PC-3 (cell line): Measurements from ENCODE around the gene MYL1. TPM values are rescaled to one million over a fixed set of nuclear protein-coding genes. Genes with fewer than 3 reads are reported as not detected.

ENCODE experiments used
- ATAC-seq: fragments of 200-7000 bp; cut with Tn5 transposase; 2 replicates; pipeline ENCODE4 v1.9.1; 2020; ENCODE audit warnings: mild to moderate bottlenecking, moderate library complexity
- BruUV-seq: library from RNA; stranded (reverse); fragments of 400-500 nt; replicated peaks from 2 replicates; lab custom pipeline; 2021; lab: Mats Ljungman, UMichigan
- CTCF ChIA-PET: fragments of 300-600 bp; sonication (Branson Sonifier 250); formaldehyde crosslinking; loops from one replicate; lab custom pipeline; 2022; ENCODE audit warnings: antibody characterized with exemption; lab: Charles Lee
- POLR2A ChIA-PET: fragments of 300-600 bp; sonication (Branson Sonifier 250); formaldehyde crosslinking; loops from one replicate; lab custom pipeline; 2022; ENCODE audit warnings: antibody characterized with exemption; ENCODE audit not compliant: unreplicated experiment; lab: Charles Lee
- DNase-seq: peaks from one replicate; pipeline ENCODE4 v3.0.0-alpha.2; 2015
- H2AFZ ChIP-seq: fragments of 300-600 bp; sonication (generic); 2 replicates; pipeline ENCODE4 v1.6.0; 2016; ENCODE audit warnings: antibody characterized with exemption, low read length
- H3F3A ChIP-seq: fragments of 300-600 bp; sonication (generic); one replicate; pipeline ENCODE4 v1.6.0; 2017; ENCODE audit warnings: antibody characterized with exemption, low read length, control low read depth, mild to moderate bottlenecking; ENCODE audit not compliant: unreplicated experiment
- H3K27ac ChIP-seq: fragments of 300-600 bp; sonication (generic); 2 replicates; pipeline ENCODE4 v1.5.1; 2016; ENCODE audit warnings: mild to moderate bottlenecking, low read length
- H3K27me3 ChIP-seq: fragments of 300-600 bp; sonication (generic); 2 replicates; pipeline ENCODE4 v1.6.1; 2016; ENCODE audit warnings: low read length, mixed read lengths
- H3K36me3 ChIP-seq: fragments of 300-600 bp; sonication (generic); 2 replicates; pipeline ENCODE4 v1.6.1; 2016; ENCODE audit warnings: low read depth, mixed run types, low read length, mixed read lengths
- H3K4me1 ChIP-seq: fragments of 300-600 bp; sonication (generic); 2 replicates; pipeline ENCODE4 v1.5.1; 2016; ENCODE audit warnings: low read length; ENCODE audit not compliant: insufficient read depth
- H3K4me2 ChIP-seq: fragments of 300-600 bp; sonication (generic); 2 replicates; pipeline ENCODE4 v1.6.0; 2016; ENCODE audit warnings: low read length
- H3K4me3 ChIP-seq: fragments of 300-600 bp; sonication (generic); 2 replicates; pipeline ENCODE4 v1.5.1; 2016; ENCODE audit warnings: mild to moderate bottlenecking, low read length, mixed read lengths
- H3K79me2 ChIP-seq: fragments of 300-600 bp; sonication (generic); 2 replicates; pipeline ENCODE4 v1.6.1; 2017; ENCODE audit warnings: low read length, mixed read lengths
- H3K9ac ChIP-seq: fragments of 300-600 bp; sonication (generic); 2 replicates; pipeline ENCODE4 v1.6.0; 2016; ENCODE audit warnings: mild to moderate bottlenecking, low read length
- H3K9me2 ChIP-seq: fragments of 300-600 bp; sonication (generic); replicated peaks from 2 replicates; pipeline ENCODE4 v1.6.1; 2016; ENCODE audit warnings: mixed run types, low read length, mixed read lengths
- H3K9me3 ChIP-seq: fragments of 300-600 bp; sonication (generic); 2 replicates; pipeline ENCODE4 v1.6.1; 2016; ENCODE audit warnings: low read length, mixed read lengths
- H4K20me1 ChIP-seq: fragments of 300-600 bp; sonication (generic); 2 replicates; pipeline ENCODE4 v1.6.1; 2016; ENCODE audit warnings: low read length, mixed read lengths
- CTCF ChIP-seq: fragments of 300-600 bp; sonication (generic); conservative IDR thresholded peaks from 2 replicates; pipeline ENCODE4 v1.5.1; 2017; ENCODE audit warnings: antibody characterized with exemption, low read depth, mild to moderate bottlenecking, low read length
- EZH2 ChIP-seq: fragments of 300-600 bp; sonication (generic); IDR thresholded peaks from one replicate; pipeline ENCODE4 v1.6.1; 2017; ENCODE audit warnings: antibody characterized with exemption, mild to moderate bottlenecking, low read length; ENCODE audit not compliant: unreplicated experiment
- EZH2phosphoT487 ChIP-seq: fragments of 300-600 bp; sonication (generic); IDR thresholded peaks from 2 replicates; pipeline ENCODE4 v1.6.1; 2018; ENCODE audit warnings: mild to moderate bottlenecking, antibody characterized with exemption, low read length, borderline replicate concordance
- intact Hi-C: fragments of 100-400 bp; cut with micrococcal nuclease; formaldehyde crosslinking; loops from 2 replicates; pipeline ENCODE4 v1.9.0; 2023
- total RNA-seq: library from RNA; depleted of rRNA; stranded (reverse); fragments of >200 nt; gene quantifications from 2 replicates; pipeline ENCODE4 v1.2.3, GENCODE V29; 2014

The MYL1 gene
- total RNA-seq, 1 experiment from 2014 or later, result not detected

- intact Hi-C loops, result no loop called here
- POLR2A ChIA-PET, result no interaction called here
Measured at GRCh38 chr2:210310550-210310949, 4.4 kb downstream of the MYL1 start.

GRCh38 chr2:210309548-210310233 is 5.3 kb downstream of the MYL1 start:
- Histone ChIP-seq H3K4me3 (no peak overlapping the region), H3K9me2 (no peaks in the 10 kb centered on the region), H3F3A (no peaks in the 10 kb centered on the region), H3K4me1 (no peaks in the 10 kb centered on the region), H2AFZ (no peak overlapping the region), H3K9me3 (no peaks in the 10 kb centered on the region), H3K27me3 (peaks cover 40% of the 10 kb centered on the region), H4K20me1 (no peaks in the 10 kb centered on the region), H3K4me2 (no peak overlapping the region), H3K79me2 (no peaks in the 10 kb centered on the region), H3K36me3 (no peaks in the 10 kb centered on the region), H3K9ac (no peak overlapping the region), H3K27ac (no peak overlapping the region)
- TF ChIP-seq EZH2, result no peak
- TF ChIP-seq EZH2phosphoT487, result no peak
- TF ChIP-seq CTCF, result no peak
- BruUV-seq, result no TSS peak
- ATAC-seq (no peak), DNase-seq (no peak)
- intact Hi-C loops, result no loop called here
- ChIA-PET POLR2A (no interaction called here), CTCF (no interaction called here)

More at GRCh38 chr2:210310550-210310949, 4.4 kb downstream of the MYL1 start:
- no peak for DNase-seq
- no peaks in the 10 kb centered on the region for H3K4me1 ChIP-seq
- no peak for ATAC-seq
- no peaks in the 10 kb centered on the region for H3F3A ChIP-seq
- H3K4me3 ChIP-seq, result no peak overlapping the region
- H3K79me2 ChIP-seq, result no peaks in the 10 kb centered on the region
- CTCF ChIA-PET, result no interaction called here
- no peak overlapping the region for H2AFZ ChIP-seq
- H4K20me1 ChIP-seq, result no peaks in the 10 kb centered on the region
- no TSS peak for BruUV-seq
- TF ChIP-seq EZH2 (no peak), EZH2phosphoT487 (no peak), CTCF (no peak)
- no peak overlapping the region for H3K4me2 ChIP-seq
- no peak overlapping the region for H3K9ac ChIP-seq
- H3K36me3 ChIP-seq, result no peaks in the 10 kb centered on the region
- H3K9me2 ChIP-seq, result no peaks in the 10 kb centered on the region
- H3K27me3 ChIP-seq, result peaks cover 48% of the 10 kb centered on the region
- no peak overlapping the region for H3K27ac ChIP-seq
- no peaks in the 10 kb centered on the region for H3K9me3 ChIP-seq

DNA sequence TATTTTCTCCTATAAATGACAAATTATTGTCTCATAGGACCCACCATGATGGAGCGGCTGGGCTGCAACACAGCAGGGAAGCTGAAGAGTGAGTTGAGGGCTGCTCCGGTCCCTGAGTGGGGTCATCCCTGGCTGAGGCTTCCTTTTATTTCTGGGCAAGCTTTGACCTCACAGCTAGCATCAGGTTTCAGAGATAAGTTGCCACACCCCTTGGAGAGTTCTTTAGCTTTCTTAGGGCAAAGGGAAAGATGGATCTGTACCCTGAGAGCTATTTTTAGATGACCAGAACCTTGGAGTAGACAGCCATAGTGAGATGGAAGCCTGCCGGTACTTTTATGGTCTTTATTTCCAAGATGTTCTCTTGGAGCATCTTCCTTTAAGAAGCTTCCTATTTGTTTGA is 11.5 kb downstream of the MYL1 start:
- Histone ChIP-seq H3K9ac (no peak overlapping the region), H3K4me2 (no peak overlapping the region), H3F3A (no peaks in the 10 kb centered on the region), H3K4me1 (no peaks in the 10 kb centered on the region), H3K9me2 (no peaks in the 10 kb centered on the region), H3K27ac (no peak overlapping the region), H4K20me1 (no peaks in the 10 kb centered on the region), H3K27me3 (peaks cover 35% of the 10 kb centered on the region), H3K79me2 (no peaks in the 10 kb centered on the region), H3K4me3 (no peak overlapping the region), H3K36me3 (no peaks in the 10 kb centered on the region), H2AFZ (no peak overlapping the region), H3K9me3 (no peaks in the 10 kb centered on the region)
- TF ChIP-seq EZH2phosphoT487, result no peak
- no peak for TF ChIP-seq CTCF
- no peak for TF ChIP-seq EZH2
- ChIA-PET POLR2A (no interaction called here), CTCF (no interaction called here)
- ATAC-seq (no peak), DNase-seq (no peak)
- intact Hi-C loops, result no loop called here
- no TSS peak for BruUV-seq
